HUDEP-2 (cell line): ENCODE measurements around the gene OSBPL7.
A peak's percentile ranks its signal among the peaks of the same experiment; 100 is the strongest.

ENCODE experiments used
- DNase-seq, 76 experiments: peaks; one replicate each; lab custom pipeline; 2025; ENCODE audit not compliant: unreplicated experiment in 76 of 76; lab: John Stamatoyannopoulos, UW

The OSBPL7 gene

GRCh38 chr17:47810200-47810821, 11.3 kb downstream of the OSBPL7 start:
- peak in 56 of 76 experiments; percentile 14 to 78 (median 46) for DNase-seq

- DNase-seq = no peak
Observed at GRCh38 chr17:47808830-47809480, 12.6 kb downstream of the OSBPL7 start.

- DNase-seq = no peak
Observed at GRCh38 chr17:47808036-47808829, 13.4 kb downstream of the OSBPL7 start.

GRCh38 chr17:47807421-47807820, 14.2 kb downstream of the OSBPL7 start:
- DNase-seq = no peak

- DNase-seq = no peak
Observed at GRCh38 chr17:47806913-47807255, 14.7 kb downstream of the OSBPL7 start.

GRCh38 chr17:47806026-47806912, 15.3 kb downstream of the OSBPL7 start:
- no peak for DNase-seq

- DNase-seq = no peak
Observed at GRCh38 chr17:47804461-47804860, 17.1 kb downstream of the OSBPL7 start.

- DNase-seq = no peak
Observed at GRCh38 chr17:47803751-47804150, 17.8 kb downstream of the OSBPL7 start.

- no peak for DNase-seq
Observed at GRCh38 chr17:47803201-47803600, 18.4 kb downstream of the OSBPL7 start.

- DNase-seq = peak in 33 of 76 experiments; percentile 6 to 49 (median 18)
Observed at GRCh38 chr17:47802341-47803022, 19.1 kb downstream of the OSBPL7 start.

GRCh38 chr17:47801906-47802305, 19.7 kb downstream of the OSBPL7 start:
- DNase-seq = no peak

GRCh38 chr17:47801176-47801765, 20.3 kb downstream of the OSBPL7 start:
- no peak for DNase-seq

GRCh38 chr17:47800686-47801085, 20.9 kb downstream of the OSBPL7 start:
- no peak for DNase-seq

GRCh38 chr17:47797797-47798196, 23.8 kb downstream of the OSBPL7 start:
- DNase-seq = peak in 3 of 76 experiments; percentile 1 to 33 (median 2)

GRCh38 chr17:47792979-47793378, 28.6 kb downstream of the OSBPL7 start:
- DNase-seq = no peak

GRCh38 chr17:47792457-47792856, 29.1 kb downstream of the OSBPL7 start:
- DNase-seq = no peak

- DNase-seq = no peak
Observed at GRCh38 chr17:47791025-47791424, 30.6 kb downstream of the OSBPL7 start.

- DNase-seq = peak in 16 of 76 experiments; percentile 1 to 34 (median 12)
Observed at GRCh38 chr17:47789611-47790561, 31.7 kb downstream of the OSBPL7 start.
